Body of pancreas (tissue), 4 donors: ENCODE results near the gene LSM3. TPM values are rescaled to one million over a fixed set of nuclear protein-coding genes. Genes with fewer than 3 reads are reported as not detected.

Source experiments
- ATAC-seq: fragments of 150-250 bp; one replicate; pipeline ENCODE4 v1.9.1; 2016
- DNase-seq, 4 donors: peaks; one replicate each; pipeline ENCODE4 v3.0.0-alpha.2; 2019
- H3K27ac ChIP-seq, 4 donors: fragments of 200-600 bp; sonication (generic); 1 replicate in 3 of 4; 2 replicates in 1 of 4; pipeline versions ENCODE4 v1.5.1 to v1.6.1; 2016 to 2019; ENCODE audit warnings: mild to moderate bottlenecking in 1 of 4, mixed read lengths in 1 of 4, moderate library complexity in 1 of 4
- H3K27me3 ChIP-seq, 2 donors: fragments of 200-600 bp; sonication (generic); one replicate each; pipeline ENCODE4 v1.6.0; 2016; ENCODE audit warnings: mild to moderate bottlenecking in 1 of 2
- H3K36me3 ChIP-seq, 2 donors: fragments of 200-600 bp; sonication (generic); replicated peaks in 1 of 2; 2 replicates each; pipeline ENCODE4 v1.5.1; 2016; ENCODE audit warnings: low read depth in 2 of 2; ENCODE audit not compliant: insufficient read depth in 1 of 2
- H3K4me1 ChIP-seq: fragments of 200-600 bp; sonication (generic); one replicate; pipeline ENCODE4 v1.6.0; 2016
- H3K4me3 ChIP-seq, 2 donors: fragments of 200-600 bp; sonication (generic); 1 replicate in 1 of 2; 2 replicates in 1 of 2; pipeline ENCODE4 v1.5.1; 2016 to 2019
- H3K9me3 ChIP-seq, 3 donors: fragments of 200-600 bp; sonication (generic); 1 replicate in 2 of 3; 2 replicates in 1 of 3; pipeline ENCODE4 v1.5.1; 2016
- POLR2A ChIP-seq, 3 donors: fragments of 450-650 bp; IDR thresholded peaks; one replicate each; pipeline ENCODE4 v1.6.1; 2016; ENCODE audit warnings: antibody characterized with exemption in 3 of 3, mild to moderate bottlenecking in 2 of 3
- WGBS, 2 donors: methylation state at CpG; one replicate each; pipeline ENCODE4 v1.1.5; 2017; 5-methylcytosine and 5-hydroxymethylcytosine counted together
- intact Hi-C: fragments of 100-400 bp; cut with DNase I; formaldehyde crosslinking; loops from one replicate; pipeline ENCODE4 v1.15.1; 2023
- total RNA-seq, 2 donors: library from RNA; depleted of rRNA; stranded (reverse); fragments of >200 nt; gene quantifications; one replicate each; pipeline ENCODE4 v1.1.0, GENCODE V29; 2016
- TF ChIP-seq, protein P1 (sequence below), 7 experiments: fragments of 450-650 bp in 4 of 7; fragments of 200-600 bp in 3 of 7; sonication (generic) in 3 of 7; IDR thresholded peaks; one replicate each; pipeline ENCODE4 v1.5.1; 2016 to 2019; ENCODE audit warnings: antibody characterized with exemption in 7 of 7

LSM3 gene
- total RNA-seq, 2 donors from 2014 or later, result 5.3 to 6.0 TPM

- peaks cover 11 to 56% of the 10 kb centered on the region in 2 donors for H3K36me3 ChIP-seq
- WGBS, 2 donors, result 95 to 98% methylated on average over 14 of the region's 14 CpGs
- ATAC-seq, result no peak
These were observed 20.2 kb upstream of the LSM3 start for GRCh38 chr3:14158370-14158769.

DNA sequence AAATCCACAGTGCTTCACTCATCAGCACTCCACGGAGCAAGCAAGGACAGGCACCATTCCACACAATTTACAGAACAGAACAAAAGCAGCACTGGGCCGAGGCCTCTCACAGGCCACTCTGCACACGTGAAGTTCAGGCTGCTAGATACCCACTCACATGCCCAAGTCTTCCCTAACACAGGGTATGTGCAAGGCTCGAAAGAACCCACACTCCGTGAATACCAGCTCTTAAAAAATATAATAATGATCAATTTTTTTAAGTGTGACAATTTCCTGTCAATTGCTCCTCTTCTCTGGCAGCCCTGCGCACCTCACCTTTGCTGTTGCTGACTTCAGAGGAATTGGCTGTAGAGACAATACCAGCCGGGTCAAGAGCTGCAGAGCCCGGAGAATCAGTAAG lies 19.2 kb upstream of the LSM3 start:
- ATAC-seq (no peak), DNase-seq (no peak)
- no peak overlapping the region for H3K27ac ChIP-seq
- H3K9me3 ChIP-seq, result peaks cover 0 to 7% (median 0%) of the 10 kb centered on the region in 3 donors
- no peaks in the 10 kb centered on the region for H3K27me3 ChIP-seq
- WGBS, 2 donors, result 96 to 99% methylated on average over 8 of the region's 8 CpGs
- no peak overlapping the region for H3K4me3 ChIP-seq
- H3K36me3 ChIP-seq, result peaks cover 15 to 65% of the 10 kb centered on the region in 2 donors
- intact Hi-C loops, result no loop called here
- TF ChIP-seq POLR2A (IDR thresholded peaks at IDR 0.05), result no peak
- TF ChIP-seq, protein P1, sequence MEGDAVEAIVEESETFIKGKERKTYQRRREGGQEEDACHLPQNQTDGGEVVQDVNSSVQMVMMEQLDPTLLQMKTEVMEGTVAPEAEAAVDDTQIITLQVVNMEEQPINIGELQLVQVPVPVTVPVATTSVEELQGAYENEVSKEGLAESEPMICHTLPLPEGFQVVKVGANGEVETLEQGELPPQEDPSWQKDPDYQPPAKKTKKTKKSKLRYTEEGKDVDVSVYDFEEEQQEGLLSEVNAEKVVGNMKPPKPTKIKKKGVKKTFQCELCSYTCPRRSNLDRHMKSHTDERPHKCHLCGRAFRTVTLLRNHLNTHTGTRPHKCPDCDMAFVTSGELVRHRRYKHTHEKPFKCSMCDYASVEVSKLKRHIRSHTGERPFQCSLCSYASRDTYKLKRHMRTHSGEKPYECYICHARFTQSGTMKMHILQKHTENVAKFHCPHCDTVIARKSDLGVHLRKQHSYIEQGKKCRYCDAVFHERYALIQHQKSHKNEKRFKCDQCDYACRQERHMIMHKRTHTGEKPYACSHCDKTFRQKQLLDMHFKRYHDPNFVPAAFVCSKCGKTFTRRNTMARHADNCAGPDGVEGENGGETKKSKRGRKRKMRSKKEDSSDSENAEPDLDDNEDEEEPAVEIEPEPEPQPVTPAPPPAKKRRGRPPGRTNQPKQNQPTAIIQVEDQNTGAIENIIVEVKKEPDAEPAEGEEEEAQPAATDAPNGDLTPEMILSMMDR (IDR thresholded peaks at IDR 0.05), result no peak
- H3K4me1 ChIP-seq, result no peaks in the 10 kb centered on the region

More at GRCh38 chr3:14158370-14158769, 20.2 kb upstream of the LSM3 start:
- no peaks in the 10 kb centered on the region for H3K27me3 ChIP-seq
- intact Hi-C loops, result no loop called here
- no peaks in the 10 kb centered on the region for H3K4me1 ChIP-seq
- no peak for DNase-seq
- H3K9me3 ChIP-seq, result peaks cover 0 to 7% (median 0%) of the 10 kb centered on the region in 3 donors
- H3K27ac ChIP-seq, result no peak overlapping the region
- H3K4me3 ChIP-seq, result no peak overlapping the region
- TF ChIP-seq, protein P1 (IDR thresholded peaks at IDR 0.05), result no peak
- no peak for TF ChIP-seq POLR2A (IDR thresholded peaks at IDR 0.05)

DNA sequence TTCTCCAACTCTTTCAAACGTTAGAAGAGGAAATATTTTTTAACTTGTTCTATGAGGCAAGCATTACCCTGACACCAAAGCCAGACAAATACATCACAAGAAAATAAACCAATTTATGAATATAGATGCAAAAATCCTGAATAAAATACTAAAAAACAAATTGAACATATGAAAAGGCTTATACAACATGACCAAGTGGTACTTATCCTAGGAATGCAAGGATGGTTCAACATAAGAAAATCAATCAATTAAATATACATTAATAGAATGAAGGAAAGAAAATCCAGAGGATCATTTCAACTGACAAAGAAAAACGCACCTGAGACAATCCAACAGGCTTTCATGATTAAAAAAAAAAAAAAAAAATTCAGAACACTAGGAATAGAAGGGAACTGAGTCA lies 17.3 kb upstream of the LSM3 start:
- intact Hi-C loops, result no loop called here
- WGBS, 2 donors, result 91 to 94% methylated on average over 2 of the region's 2 CpGs
- Histone ChIP-seq H3K27ac (no peak overlapping the region), H3K9me3 (peaks cover 0 to 7% (median 0%) of the 10 kb centered on the region in 3 donors), H3K36me3 (peaks cover 15 to 74% of the 10 kb centered on the region in 2 donors), H3K4me1 (no peaks in the 10 kb centered on the region), H3K27me3 (no peaks in the 10 kb centered on the region), H3K4me3 (no peak overlapping the region)
- TF ChIP-seq POLR2A (IDR thresholded peaks at IDR 0.05), result no peak
- TF ChIP-seq, protein P1 (IDR thresholded peaks at IDR 0.05), result no peak
- ATAC-seq (no peak), DNase-seq (no peak)

DNA sequence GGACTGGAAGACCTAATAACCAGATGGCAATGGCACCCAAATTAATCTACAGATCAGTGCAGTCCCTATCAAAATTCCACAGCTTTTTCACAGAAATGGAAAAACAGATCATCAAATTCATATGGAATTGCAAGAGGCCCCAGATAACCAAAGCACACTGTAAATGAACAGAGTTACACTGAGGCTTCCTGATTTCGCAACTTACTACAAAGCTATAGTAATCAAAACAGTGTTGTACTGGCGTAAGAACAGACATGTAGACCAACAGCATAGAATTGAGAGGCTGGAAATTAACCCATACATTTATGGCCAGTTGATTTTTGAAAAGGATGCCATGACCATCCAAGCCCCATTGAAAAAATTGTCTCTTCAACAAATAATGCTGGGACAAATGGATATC lies 16.4 kb upstream of the LSM3 start:
- no peaks in the 10 kb centered on the region for H3K27me3 ChIP-seq
- peaks cover 0 to 7% (median 0%) of the 10 kb centered on the region in 3 donors for H3K9me3 ChIP-seq
- WGBS, 2 donors, result 98% methylated on average over 2 of the region's 2 CpGs
- no peak overlapping the region for H3K27ac ChIP-seq
- H3K36me3 ChIP-seq, result peaks cover 15 to 73% of the 10 kb centered on the region in 2 donors
- DNase-seq, result no peak
- no peak overlapping the region for H3K4me3 ChIP-seq
- TF ChIP-seq, protein P1 (IDR thresholded peaks at IDR 0.05), result no peak
- no peak for TF ChIP-seq POLR2A (IDR thresholded peaks at IDR 0.05)
- no peaks in the 10 kb centered on the region for H3K4me1 ChIP-seq
- ATAC-seq, result no peak
- intact Hi-C loops, result no loop called here

DNA sequence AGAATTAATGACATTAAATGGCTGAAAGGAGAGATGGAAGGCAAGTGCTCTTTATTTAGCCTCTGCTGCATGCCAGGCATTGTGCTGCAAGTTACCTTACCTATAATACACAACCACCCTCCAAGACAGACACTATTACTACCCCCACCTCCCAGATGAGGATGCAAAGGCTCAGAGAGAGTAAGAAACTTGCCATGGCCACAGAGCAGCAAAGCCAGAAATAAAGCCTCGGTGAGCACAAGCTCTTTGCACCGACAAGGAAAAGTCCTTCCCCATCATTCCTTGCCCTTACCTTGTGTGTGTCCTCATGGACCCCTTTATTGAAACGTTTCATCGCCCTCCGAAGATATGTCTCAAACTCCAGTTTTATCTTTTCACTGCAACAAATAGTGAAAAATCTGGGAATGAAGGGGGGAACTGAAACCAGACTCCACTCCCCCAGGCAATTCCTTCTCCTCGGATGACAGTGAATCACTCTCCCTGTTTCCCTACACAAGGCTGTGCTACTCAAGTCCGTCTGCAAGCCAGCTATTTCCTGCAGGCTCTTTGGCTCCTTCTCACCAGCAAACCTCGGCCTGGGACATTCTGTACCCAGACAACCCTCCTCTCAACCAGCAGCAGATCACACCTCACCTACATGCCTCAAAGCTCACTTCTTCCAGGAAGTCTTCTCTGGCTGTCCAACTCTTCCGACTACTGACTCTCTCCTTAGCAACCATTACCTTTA lies 11.6 kb upstream of the LSM3 start:
- no peak for ATAC-seq
- TF ChIP-seq POLR2A (IDR thresholded peaks at IDR 0.05), result no peak
- TF ChIP-seq, protein P1 (IDR thresholded peaks at IDR 0.05), result no peak
- intact Hi-C loops, result no loop called here
- WGBS, 2 donors, result 89 to 94% methylated on average over 9 of the region's 9 CpGs
- H3K4me1 ChIP-seq, result no peaks in the 10 kb centered on the region
- no peak for DNase-seq
- peaks cover 0 to 2% (median 0%) of the 10 kb centered on the region in 3 donors for H3K9me3 ChIP-seq
- peaks cover 17 to 71% of the 10 kb centered on the region in 2 donors for H3K36me3 ChIP-seq
- no peak overlapping the region for H3K4me3 ChIP-seq
- H3K27me3 ChIP-seq, result no peaks in the 10 kb centered on the region
- no peak overlapping the region for H3K27ac ChIP-seq
